Stomach (tissue), 9 donors: Measurements from ENCODE around the gene AEBP2. TPM values are rescaled to one million over a fixed set of nuclear protein-coding genes. Genes with fewer than 3 reads are reported as not detected.

Source experiments
- DNase-seq, 2 donors: peaks; one replicate each; pipeline versions ENCODE4 v3.0.0 to v3.0.0-alpha.2; 2013 to 2019
- H3K27ac ChIP-seq, 5 donors: fragments of 200-600 bp in 4 of 5; sonication (generic) in 4 of 5; one replicate each; pipeline ENCODE4 v1.5.1; 2013 to 2019; ENCODE audit warnings: mild to moderate bottlenecking in 1 of 5, moderate library complexity in 1 of 5
- H3K27me3 ChIP-seq, 3 donors: fragments of 200-600 bp; sonication (generic); one replicate each; pipeline ENCODE4 v1.5.1; 2017 to 2019; ENCODE audit warnings: mixed run types in 1 of 3
- H3K36me3 ChIP-seq, 4 donors: fragments of 200-600 bp; sonication (generic); 1 replicate in 3 of 4; 2 replicates in 1 of 4; pipeline ENCODE4 v1.5.1; 2016 to 2019
- H3K4me1 ChIP-seq, 4 donors: fragments of 200-600 bp; sonication (generic); one replicate each; pipeline ENCODE4 v1.5.1; 2016 to 2019
- H3K4me3 ChIP-seq, 4 donors: fragments of 200-600 bp; sonication (generic) in 3 of 4; one replicate each; pipeline ENCODE4 v1.5.1; 2016 to 2019; ENCODE audit warnings: mild to moderate bottlenecking in 1 of 4
- H3K9me3 ChIP-seq, 4 donors: fragments of 200-600 bp; sonication (generic); one replicate each; pipeline ENCODE4 v1.5.1; 2016 to 2019
- CTCF ChIP-seq, 7 experiments: fragments of 450-650 bp in 4 of 7; fragments of 200-600 bp in 3 of 7; sonication (generic) in 3 of 7; IDR thresholded peaks; one replicate each; pipeline ENCODE4 v1.5.1; 2016 to 2019; ENCODE audit warnings: antibody characterized with exemption in 7 of 7, control low read depth in 2 of 7, mild to moderate bottlenecking in 1 of 7
- EP300 ChIP-seq: sonication (generic); formaldehyde crosslinking; IDR thresholded peaks from one replicate; pipeline ENCODE4 v1.6.1; 2017; ENCODE audit warnings: antibody characterized with exemption
- POLR2A ChIP-seq, 4 donors: fragments of 450-650 bp; IDR thresholded peaks; one replicate each; pipeline ENCODE4 v1.6.1; 2016; ENCODE audit warnings: antibody characterized with exemption in 4 of 4, control low read depth in 2 of 4, mild to moderate bottlenecking in 1 of 4, moderate library complexity in 1 of 4
- POLR2AphosphoS5 ChIP-seq, 3 donors: sonication (generic); formaldehyde crosslinking; IDR thresholded peaks; one replicate each; pipeline ENCODE4 v1.6.1; 2016; ENCODE audit warnings: antibody characterized with exemption in 3 of 3
- WGBS, 5 donors: extraction: QIAGEN DNeasy Blood & Tissue Kit in 3 of 5; methylation state at CpG; one replicate each; pipeline versions ENCODE4 v1.1.5 to v1.1.7; 2013 to 2018; 5-methylcytosine and 5-hydroxymethylcytosine counted together
- intact Hi-C: fragments of 100-400 bp; cut with DNase I; formaldehyde crosslinking; loops from one replicate; pipeline ENCODE4 v1.15.1; 2023; ENCODE audit warnings: low total_unique reads
- polyA plus RNA-seq, 3 donors: library from polyadenylated mRNA; stranded (reverse); fragments of 200-250 nt; gene quantifications; one replicate each; pipeline ENCODE4 v1.2.3, GENCODE V29; 2013
- total RNA-seq, 5 donors: library from RNA; depleted of rRNA; stranded (reverse); fragments of >200 nt; gene quantifications; one replicate each; pipeline versions ENCODE4 v1.1.0 to v1.2.3, GENCODE V29; 2014 to 2016
- donor health status: healthy with polysubstance abuse.
- donor health status: Bipolar disorder and iron deficiency.
- donor health status: healthy.

AEBP2 gene
- total and polyA plus RNA-seq, 8 donors, result 8.6 to 51.8 (median 24.3) TPM

GRCh38 chr12:19440916-19441315 lies 1.6 kb downstream of the AEBP2 start:
- no peak for TF ChIP-seq POLR2A (IDR thresholded peaks at IDR 0.05)
- no peak for TF ChIP-seq POLR2AphosphoS5 (IDR thresholded peaks at IDR 0.05)
- TF ChIP-seq EP300, result no peak
- no peak for TF ChIP-seq CTCF (IDR thresholded peaks at IDR 0.05)
- WGBS, 5 donors, result 3 to 6% (median 4%) methylated on average over 8 of the region's 8 CpGs
- intact Hi-C loops, result no loop called here
- peaks cover 0 to 6% (median 5%) of the 10 kb centered on the region in 4 donors for H3K36me3 ChIP-seq
- H3K4me3 ChIP-seq, result peak overlapping the region; percentile 90 to 99 (median 98)
- no peaks in the 10 kb centered on the region for H3K9me3 ChIP-seq
- peak overlapping the region in 4 of 5 donors; percentile 89 to 96 (median 94) for H3K27ac ChIP-seq
- no peak for DNase-seq
- H3K4me1 ChIP-seq, result peaks cover 8 to 50% (median 35%) of the 10 kb centered on the region in 4 donors
- H3K27me3 ChIP-seq, result no peaks in the 10 kb centered on the region

- intact Hi-C loops, result no loop called here
- Histone ChIP-seq H3K27me3 (no peaks in the 10 kb centered on the region), H3K4me1 (peaks cover 8 to 71% (median 39%) of the 10 kb centered on the region in 4 donors), H3K36me3 (peaks cover 0 to 6% (median 5%) of the 10 kb centered on the region in 4 donors), H3K4me3 (no peak overlapping the region), H3K9me3 (no peaks in the 10 kb centered on the region), H3K27ac (no peak overlapping the region)
- no peak for DNase-seq
- WGBS, 5 donors, result 86 to 92% (median 91%) methylated on average over 4 of the region's 4 CpGs
- no peak for TF ChIP-seq CTCF (IDR thresholded peaks at IDR 0.05)
- TF ChIP-seq EP300, result no peak
- TF ChIP-seq POLR2AphosphoS5 (IDR thresholded peaks at IDR 0.05), result no peak
- no peak for TF ChIP-seq POLR2A (IDR thresholded peaks at IDR 0.05)
Measured at GRCh38 chr12:19443585-19443984, 4.3 kb downstream of the AEBP2 start.

DNA sequence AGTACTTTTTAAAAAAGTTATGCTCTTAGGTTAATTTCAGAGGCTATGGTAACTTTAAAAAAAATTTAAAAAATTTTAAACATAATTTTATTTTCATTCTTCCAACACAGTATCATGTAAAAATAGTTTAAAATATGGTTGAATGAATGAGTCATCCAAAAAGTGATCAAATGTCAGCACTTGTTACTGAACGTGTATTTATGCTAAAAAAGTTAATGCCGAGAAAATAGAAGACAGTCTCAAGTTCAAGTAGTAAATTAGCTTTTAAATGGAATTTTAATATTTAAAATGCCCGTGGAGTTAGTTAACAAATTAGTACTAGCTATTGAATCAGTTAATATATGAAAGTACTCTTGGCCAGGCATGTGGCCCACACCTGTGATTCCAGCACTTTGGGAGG lies 4.8 kb downstream of the AEBP2 start:
- H3K4me1 ChIP-seq, result peaks cover 8 to 76% (median 40%) of the 10 kb centered on the region in 4 donors
- DNase-seq, result no peak
- no peak overlapping the region for H3K27ac ChIP-seq
- no peak overlapping the region for H3K4me3 ChIP-seq
- intact Hi-C loops, result no loop called here
- WGBS, 5 donors, result 54 to 70% (median 64%) methylated on average over 3 of the region's 3 CpGs
- no peaks in the 10 kb centered on the region for H3K9me3 ChIP-seq
- TF ChIP-seq POLR2A (IDR thresholded peaks at IDR 0.05) (no peak), EP300 (no peak), CTCF (IDR thresholded peaks at IDR 0.05) (no peak), POLR2AphosphoS5 (IDR thresholded peaks at IDR 0.05) (no peak)
- no peaks in the 10 kb centered on the region for H3K27me3 ChIP-seq
- peaks cover 0 to 6% (median 5%) of the 10 kb centered on the region in 4 donors for H3K36me3 ChIP-seq

DNA sequence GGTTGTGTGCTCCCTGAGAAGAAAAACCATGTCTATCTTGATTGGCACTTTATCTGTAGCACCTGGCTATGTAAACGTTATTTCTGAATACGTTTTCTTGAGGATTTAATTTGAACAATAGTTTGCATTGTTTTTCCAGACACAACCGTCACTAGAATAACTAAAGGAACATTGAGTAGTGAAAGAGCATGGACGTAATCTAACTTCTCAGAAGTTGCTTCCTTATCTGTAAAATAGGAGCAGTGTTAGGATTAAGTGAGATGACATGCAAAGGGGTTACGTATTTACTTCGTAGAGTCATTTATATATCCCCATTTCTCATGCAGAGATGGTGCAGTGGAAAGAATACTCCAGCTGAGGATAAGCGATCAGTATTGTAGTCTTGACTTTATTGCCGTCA lies 8.1 kb downstream of the AEBP2 start:
- WGBS, 5 donors, result 56 to 68% (median 60%) methylated on average over 8 of the region's 8 CpGs
- intact Hi-C loops, result no loop called here

More for the DNA sequence above, 8.1 kb downstream of the AEBP2 start:
- DNase-seq, result no peak
- peaks cover 0 to 6% (median 5%) of the 10 kb centered on the region in 4 donors for H3K36me3 ChIP-seq
- no peak overlapping the region for H3K4me3 ChIP-seq
- no peak overlapping the region for H3K27ac ChIP-seq
- no peaks in the 10 kb centered on the region for H3K9me3 ChIP-seq
- peaks cover 7 to 94% (median 43%) of the 10 kb centered on the region in 4 donors for H3K4me1 ChIP-seq
- no peaks in the 10 kb centered on the region for H3K27me3 ChIP-seq
- no peak for TF ChIP-seq EP300
- TF ChIP-seq POLR2A (IDR thresholded peaks at IDR 0.05), result no peak
- TF ChIP-seq CTCF (IDR thresholded peaks at IDR 0.05), result no peak
- TF ChIP-seq POLR2AphosphoS5 (IDR thresholded peaks at IDR 0.05), result no peak
